ENCODE measurements around the gene IVD. TPM values are rescaled to one million over a fixed set of nuclear protein-coding genes. Genes with fewer than 3 reads are reported as not detected.
"Not testable (repeated sequence)": the region's sequence is repeated elsewhere in the genome, so short reads cannot be mapped to it uniquely, and the experiment has no call there.

The IVD gene
- total RNA-seq, 6 experiments from 2014 or later = 48.5 to 69.9 (median 50.4) TPM

- Mint-ChIP-seq H3K27me3 (ENCODE audit: insufficient read depth) (no peaks in the 10 kb centered on the region; the same call in 1 of the 2 replicates), H3K4me3 (no peak overlapping the region), H3K27ac (no peak overlapping the region), H3K36me3 (ENCODE audit: low read depth) (no peaks in the 10 kb centered on the region), H3K4me1 (ENCODE audit: low read depth) (peaks cover 54% of the 10 kb centered on the region), H3K9me3 (no peaks in the 10 kb centered on the region)
- no peak for DNase-seq
- TF ChIP-seq, protein P1, sequence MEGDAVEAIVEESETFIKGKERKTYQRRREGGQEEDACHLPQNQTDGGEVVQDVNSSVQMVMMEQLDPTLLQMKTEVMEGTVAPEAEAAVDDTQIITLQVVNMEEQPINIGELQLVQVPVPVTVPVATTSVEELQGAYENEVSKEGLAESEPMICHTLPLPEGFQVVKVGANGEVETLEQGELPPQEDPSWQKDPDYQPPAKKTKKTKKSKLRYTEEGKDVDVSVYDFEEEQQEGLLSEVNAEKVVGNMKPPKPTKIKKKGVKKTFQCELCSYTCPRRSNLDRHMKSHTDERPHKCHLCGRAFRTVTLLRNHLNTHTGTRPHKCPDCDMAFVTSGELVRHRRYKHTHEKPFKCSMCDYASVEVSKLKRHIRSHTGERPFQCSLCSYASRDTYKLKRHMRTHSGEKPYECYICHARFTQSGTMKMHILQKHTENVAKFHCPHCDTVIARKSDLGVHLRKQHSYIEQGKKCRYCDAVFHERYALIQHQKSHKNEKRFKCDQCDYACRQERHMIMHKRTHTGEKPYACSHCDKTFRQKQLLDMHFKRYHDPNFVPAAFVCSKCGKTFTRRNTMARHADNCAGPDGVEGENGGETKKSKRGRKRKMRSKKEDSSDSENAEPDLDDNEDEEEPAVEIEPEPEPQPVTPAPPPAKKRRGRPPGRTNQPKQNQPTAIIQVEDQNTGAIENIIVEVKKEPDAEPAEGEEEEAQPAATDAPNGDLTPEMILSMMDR (IDR thresholded peaks at IDR 0.05) = no peak
Observed at GRCh38 chr15:40452296-40453090, 46.9 kb downstream of the IVD start.

DNA sequence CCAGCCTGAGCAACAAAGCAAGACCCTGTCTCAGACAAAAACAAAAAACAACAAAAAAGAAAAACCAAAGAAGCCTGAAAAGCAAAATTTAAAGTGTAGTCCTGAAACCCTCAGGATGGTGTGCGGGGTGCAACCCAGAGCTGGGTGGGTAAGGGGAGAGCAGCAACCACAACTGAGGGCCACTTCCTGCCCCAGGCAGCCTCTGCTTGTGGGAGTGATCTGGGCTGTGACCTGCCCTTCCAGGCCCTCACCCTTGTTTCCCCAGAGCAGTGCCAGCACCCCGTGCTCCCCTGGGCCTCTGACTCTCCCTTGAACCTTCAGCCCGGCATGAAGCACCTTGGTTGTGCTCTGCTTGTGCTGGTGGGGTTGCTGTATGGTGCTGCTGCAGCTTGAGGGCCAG is 48.3 kb downstream of the IVD start:
- H3K27ac Mint-ChIP-seq = 0 out of 2 replicates have a peak overlapping the region, but pooled peaks have one; percentile 91
- not testable (repeated sequence) for H3K4me3 Mint-ChIP-seq; DNase-seq; H3K9me3 Mint-ChIP-seq; H3K36me3 Mint-ChIP-seq (ENCODE audit: low read depth); H3K27me3 Mint-ChIP-seq (ENCODE audit: insufficient read depth)
- H3K4me1 Mint-ChIP-seq (ENCODE audit: low read depth) = peaks cover 54% of the 10 kb centered on the region

DNA sequence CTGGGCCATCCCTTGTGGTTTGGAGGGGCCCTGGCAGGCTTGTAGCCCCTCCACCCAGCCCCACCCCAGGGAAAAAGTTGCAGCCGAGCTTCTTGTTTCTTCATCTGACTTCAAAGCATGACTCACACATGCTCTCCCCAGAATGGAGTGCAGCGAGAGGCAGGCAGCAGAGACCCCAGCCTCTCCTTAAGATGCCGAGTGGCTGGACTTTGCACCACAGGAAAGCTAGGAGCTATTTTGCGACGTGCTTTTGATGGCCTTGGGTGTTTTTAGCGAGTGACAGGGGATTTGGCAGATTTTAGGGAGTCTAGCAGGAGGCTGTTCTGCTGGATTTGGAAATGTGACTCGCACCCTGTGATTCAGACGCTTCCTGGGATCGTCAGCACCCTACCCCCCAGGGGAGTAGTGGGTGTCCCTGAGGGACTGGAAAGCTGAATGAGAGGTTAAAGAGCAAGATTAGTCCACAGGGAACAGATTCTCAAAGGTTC is 49.4 kb downstream of the IVD start:
- Mint-ChIP-seq H3K9me3 (no peaks in the 10 kb centered on the region), H3K36me3 (ENCODE audit: low read depth) (no peaks in the 10 kb centered on the region), H3K27me3 (ENCODE audit: insufficient read depth) (no peaks in the 10 kb centered on the region; the same call in 1 of the 2 replicates), H3K4me1 (ENCODE audit: low read depth) (peaks cover 45% of the 10 kb centered on the region), H3K4me3 (peak overlapping the region; percentile 86), H3K27ac (peak overlapping the region; percentile 91)
- TF ChIP-seq, protein P1 (IDR thresholded peaks at IDR 0.05) = no peak
- peak; percentile 19 for DNase-seq

DNA sequence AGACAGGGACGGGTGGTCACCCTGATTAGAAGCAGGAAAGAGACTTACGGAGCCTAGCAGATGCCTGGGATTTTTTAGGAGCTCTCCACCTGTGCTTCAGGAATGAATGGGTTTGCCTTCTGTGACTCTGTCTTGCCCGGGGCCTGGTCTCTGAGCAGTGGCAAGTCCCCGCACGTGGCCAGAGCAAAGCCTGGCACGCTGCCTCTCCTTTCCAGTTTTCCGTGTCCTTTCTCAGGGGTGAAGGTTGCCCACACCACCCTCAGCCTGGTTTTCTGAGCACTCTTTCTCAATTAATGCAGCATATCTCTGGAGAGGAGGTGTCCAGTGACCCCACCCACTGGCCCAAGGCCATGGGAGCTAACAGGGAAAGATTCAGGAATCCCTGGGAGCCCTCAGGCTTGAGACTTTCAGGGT is 50.7 kb downstream of the IVD start:
- Mint-ChIP-seq H3K27me3 (ENCODE audit: insufficient read depth) (no peaks in the 10 kb centered on the region; the same call in 1 of the 2 replicates), H3K9me3 (no peaks in the 10 kb centered on the region), H3K36me3 (ENCODE audit: low read depth) (no peaks in the 10 kb centered on the region), H3K4me1 (ENCODE audit: low read depth) (peaks cover 41% of the 10 kb centered on the region), H3K27ac (no peak overlapping the region), H3K4me3 (no peak overlapping the region)
- TF ChIP-seq, protein P1 (IDR thresholded peaks at IDR 0.05) = no peak
- DNase-seq = no peak

DNA sequence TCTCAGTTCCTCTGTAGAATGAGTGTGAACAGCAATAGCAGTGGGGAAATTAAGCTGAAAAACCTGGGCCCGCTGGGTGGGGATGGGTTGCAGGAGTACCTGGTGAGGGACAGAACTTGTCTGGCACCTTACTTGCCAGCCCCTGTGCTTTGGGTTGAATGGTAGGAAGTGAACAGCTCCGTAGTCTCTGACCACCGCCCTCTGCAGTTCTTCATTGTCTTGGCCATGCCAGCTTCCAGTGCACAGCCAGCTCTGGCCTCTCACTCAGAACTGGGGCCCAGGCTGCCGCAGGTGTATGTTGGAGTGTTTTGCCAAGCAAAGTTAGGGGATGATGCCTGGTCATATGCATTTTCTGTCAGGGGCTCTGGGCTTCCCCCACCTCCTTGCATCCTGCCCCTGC is 51.1 kb downstream of the IVD start:
- no peak overlapping the region for H3K27ac Mint-ChIP-seq
- TF ChIP-seq, protein P1 (IDR thresholded peaks at IDR 0.05) = no peak
- no peak overlapping the region for H3K4me3 Mint-ChIP-seq
- no peaks in the 10 kb centered on the region for H3K36me3 Mint-ChIP-seq (ENCODE audit: low read depth)
- H3K4me1 Mint-ChIP-seq (ENCODE audit: low read depth) = peaks cover 41% of the 10 kb centered on the region
- no peaks in the 10 kb centered on the region; the same call in 1 of the 2 replicates for H3K27me3 Mint-ChIP-seq (ENCODE audit: insufficient read depth)
- no peaks in the 10 kb centered on the region for H3K9me3 Mint-ChIP-seq
- no peak for DNase-seq

Data from HFFc6 (cell line).